H54 (cell line): ENCODE measurements around the gene SUCO.

Experiments used
- DNase-seq: peaks from one replicate; pipeline ENCODE4 v3.0.0; 2011; ENCODE audit warnings: low spot score, mixed read lengths; ENCODE audit not compliant: insufficient read length
- FAIRE-seq: peaks from 3 replicates; lab custom pipeline; 2011; peaks lifted over from hg19 to GRCh38; lab: Jason Lieb, UNC
- POLR2A ChIP-seq: IDR thresholded peaks from 2 replicates; pipeline ENCODE4 v1.6.1; 2011; ENCODE audit warnings: low read depth, mild to moderate bottlenecking, low read length

The SUCO gene

DNA sequence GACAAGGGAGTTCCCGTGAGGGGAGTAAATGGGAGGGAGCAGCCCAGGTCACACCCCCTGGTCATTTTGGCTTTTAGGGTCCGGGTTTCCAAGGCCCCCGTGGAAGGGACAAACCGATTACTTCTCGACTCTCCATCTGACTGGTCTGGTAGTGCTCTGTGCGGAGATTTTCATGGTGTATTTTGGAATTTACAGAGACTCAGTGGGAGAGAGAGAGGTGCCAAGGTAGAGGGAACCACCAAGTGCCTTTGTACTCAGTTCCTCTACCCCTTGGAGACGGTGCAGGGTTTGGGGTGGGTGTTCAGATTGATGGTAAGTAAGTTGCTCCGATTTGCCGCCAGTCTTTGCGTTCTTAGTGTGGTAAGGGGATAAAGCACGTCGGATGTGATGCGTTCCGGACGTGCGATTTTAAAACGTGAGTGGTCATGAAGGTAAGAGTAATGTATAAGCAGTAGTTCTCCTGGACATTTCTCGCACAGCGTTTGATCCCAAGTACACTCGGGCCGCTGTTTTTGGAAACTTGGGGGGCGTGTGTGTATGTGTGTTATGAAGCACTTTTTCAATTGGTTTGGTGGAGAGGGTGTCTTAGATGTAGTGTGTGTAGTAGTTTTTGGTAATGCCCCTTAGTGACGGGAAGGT lies 682 bp downstream of the SUCO start:
- DNase-seq (peak; percentile 20), FAIRE-seq (no peak)
- no peak for TF ChIP-seq POLR2A

DNA sequence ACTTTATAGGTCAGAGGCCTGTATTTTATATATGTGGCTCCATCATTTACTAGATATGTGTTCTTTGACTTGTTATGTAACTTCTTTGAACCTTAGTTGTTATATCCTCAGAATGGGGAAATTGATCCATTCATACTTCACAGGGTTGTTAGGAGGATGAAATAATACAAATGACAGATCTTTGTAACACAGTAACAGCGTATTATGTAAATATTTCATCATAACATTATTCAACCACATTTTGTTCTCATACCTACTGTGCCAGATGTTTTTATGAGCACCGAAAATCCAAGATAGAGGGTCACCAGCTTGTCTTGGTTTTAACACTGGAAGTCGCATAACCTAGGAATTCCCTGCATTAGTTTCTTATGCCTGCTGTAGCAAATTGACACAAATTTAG lies 3.3 kb downstream of the SUCO start:
- no peak for DNase-seq
- no peak for FAIRE-seq
- no peak for TF ChIP-seq POLR2A

DNA sequence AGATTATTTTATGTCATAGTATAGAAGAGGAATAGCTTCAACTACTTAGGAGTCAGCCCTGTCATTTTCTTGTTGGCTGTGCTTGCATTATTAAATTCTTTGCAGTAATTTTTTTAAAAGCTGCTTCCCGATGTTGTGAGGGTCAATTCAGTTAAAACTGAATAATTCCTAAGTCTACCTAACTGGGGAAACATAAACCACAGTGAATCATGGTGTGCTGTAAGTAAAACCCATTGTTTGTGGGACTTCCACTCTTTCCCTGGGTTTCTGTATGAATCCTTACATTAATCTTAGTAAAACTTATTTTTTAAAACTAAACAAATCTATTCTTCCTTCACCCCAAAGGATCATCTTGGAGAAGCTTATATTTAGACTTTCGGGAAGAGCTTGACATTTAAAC lies 4.4 kb downstream of the SUCO start:
- DNase-seq (no peak), FAIRE-seq (no peak)
- no peak for TF ChIP-seq POLR2A

DNA sequence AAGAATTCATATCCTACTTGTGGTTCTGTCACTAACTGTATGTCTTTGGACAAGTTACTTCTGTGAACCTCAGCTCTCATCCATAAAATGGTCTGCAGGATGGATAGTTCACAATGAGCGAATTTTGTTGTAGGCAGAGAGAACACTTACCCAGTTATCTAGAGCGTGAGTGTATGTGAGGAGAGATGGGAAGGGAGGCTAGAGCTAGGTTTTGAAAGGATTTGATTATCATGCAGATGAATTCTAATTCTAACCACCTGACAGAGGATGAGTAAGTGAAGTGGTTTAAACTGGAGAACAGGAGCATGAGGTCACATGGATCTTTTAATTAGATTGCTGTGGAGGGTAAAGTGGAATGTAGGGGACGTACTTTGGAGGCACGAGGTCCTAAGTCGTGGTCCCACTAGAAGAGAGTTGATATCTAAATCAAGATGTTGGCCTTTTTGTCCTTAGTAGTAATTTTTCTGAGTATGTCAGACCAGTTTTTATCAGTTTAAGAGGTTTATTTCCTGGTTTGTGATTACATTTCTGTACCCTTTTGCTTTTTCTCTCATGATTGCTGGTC lies 5.0 kb downstream of the SUCO start:
- FAIRE-seq (no peak), DNase-seq (no peak)
- no peak for TF ChIP-seq POLR2A

DNA sequence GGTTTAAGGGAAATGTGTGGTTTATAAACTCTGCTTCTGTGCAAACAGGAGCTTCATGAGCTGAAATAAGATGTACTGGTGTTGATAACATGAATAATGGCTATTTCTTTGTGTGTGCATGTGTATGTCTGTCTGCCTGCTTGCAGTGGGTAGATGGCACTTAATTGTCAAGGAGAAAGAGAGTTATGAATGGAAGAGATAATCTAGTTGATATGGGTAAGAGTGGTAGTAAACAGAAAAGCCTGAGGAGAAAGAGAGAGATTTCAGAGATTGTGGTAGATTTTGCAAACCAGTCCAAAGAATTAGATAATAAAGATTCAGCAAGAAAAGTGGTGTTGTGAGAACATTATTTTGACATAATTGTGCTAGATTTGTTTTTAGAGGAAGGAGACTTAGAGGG lies 7.7 kb downstream of the SUCO start:
- peak; percentile 65 for FAIRE-seq
- no peak for TF ChIP-seq POLR2A
- no peak for DNase-seq

DNA sequence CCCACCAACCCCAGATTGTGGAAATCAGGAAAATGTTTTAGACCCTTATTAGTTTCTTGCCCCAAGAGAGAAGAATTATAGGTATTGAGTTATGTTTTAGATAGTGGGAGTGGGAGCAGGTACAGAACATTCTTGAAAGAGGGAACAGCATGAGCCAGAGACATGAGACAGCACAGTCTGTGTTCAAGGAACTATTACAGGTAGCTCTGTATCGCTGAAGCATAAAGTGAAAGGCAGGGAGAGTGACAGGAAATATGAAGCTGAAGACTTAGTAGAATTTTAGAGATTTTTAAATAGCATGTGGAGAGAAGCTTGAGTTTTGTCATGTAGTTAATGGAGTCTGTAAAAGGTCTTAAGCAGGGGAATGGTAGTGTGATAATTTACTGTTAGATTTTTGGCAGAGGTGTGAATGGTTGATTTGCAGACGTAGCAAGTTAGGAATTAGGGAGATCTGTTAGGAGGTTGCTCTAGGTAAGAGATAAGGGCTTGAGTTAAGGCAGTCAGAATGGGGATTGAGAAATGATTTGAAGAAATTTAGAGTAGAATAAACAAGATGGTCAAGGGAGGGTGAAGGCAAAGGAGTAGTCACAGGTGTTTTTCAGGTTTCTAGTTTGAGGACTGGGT lies 11.6 kb downstream of the SUCO start:
- no peak for DNase-seq
- TF ChIP-seq POLR2A = no peak
- FAIRE-seq = no peak

DNA sequence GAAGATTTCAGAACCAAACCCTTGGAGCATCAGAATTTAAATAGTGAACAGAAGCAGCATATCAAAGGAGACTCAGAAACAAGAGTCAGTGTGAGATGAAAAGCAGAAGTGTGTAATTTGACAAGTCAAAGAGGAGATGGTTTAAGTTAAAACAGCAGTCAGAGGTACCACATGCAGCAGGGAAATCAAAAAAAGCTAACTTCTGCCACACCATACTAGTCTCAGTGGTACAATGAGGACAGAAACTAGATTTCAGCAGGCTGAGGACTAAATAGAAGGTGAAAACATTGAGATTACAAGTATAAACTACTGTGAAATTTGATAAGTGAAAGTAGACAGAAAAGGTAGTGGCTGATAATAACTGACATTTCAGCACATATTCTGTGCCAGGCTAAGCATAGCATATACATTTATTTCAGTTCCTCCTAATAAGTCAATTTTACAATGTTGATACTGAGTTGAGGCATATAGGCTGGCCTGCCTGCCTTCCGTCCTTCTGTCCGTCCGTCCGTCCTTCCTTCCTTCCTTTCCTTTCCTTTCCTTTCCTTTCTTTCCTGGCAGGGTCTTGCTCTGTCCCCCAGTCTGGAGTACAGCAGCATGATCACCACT lies 12.6 kb downstream of the SUCO start:
- DNase-seq (no peak), FAIRE-seq (no peak)
- TF ChIP-seq POLR2A = no peak

DNA sequence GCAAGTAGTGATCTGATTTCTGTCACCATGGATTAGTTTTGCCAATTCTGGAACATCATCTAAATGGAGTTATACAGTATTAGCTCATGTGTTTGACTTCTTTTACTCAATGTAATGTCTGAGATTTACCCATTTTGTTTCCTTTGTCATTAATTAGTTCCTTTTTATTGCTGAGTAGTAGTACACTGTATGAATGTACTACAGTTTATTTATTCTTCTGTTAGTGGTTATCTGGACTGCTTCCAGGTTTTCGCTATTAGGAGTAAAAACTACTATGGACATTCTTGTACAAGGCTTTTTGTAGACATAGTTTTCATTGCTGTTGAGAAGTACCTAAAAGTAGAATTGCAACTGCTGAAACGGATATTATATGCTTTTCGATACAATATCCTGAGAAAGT lies 14.1 kb downstream of the SUCO start:
- no peak for TF ChIP-seq POLR2A
- no peak for DNase-seq

DNA sequence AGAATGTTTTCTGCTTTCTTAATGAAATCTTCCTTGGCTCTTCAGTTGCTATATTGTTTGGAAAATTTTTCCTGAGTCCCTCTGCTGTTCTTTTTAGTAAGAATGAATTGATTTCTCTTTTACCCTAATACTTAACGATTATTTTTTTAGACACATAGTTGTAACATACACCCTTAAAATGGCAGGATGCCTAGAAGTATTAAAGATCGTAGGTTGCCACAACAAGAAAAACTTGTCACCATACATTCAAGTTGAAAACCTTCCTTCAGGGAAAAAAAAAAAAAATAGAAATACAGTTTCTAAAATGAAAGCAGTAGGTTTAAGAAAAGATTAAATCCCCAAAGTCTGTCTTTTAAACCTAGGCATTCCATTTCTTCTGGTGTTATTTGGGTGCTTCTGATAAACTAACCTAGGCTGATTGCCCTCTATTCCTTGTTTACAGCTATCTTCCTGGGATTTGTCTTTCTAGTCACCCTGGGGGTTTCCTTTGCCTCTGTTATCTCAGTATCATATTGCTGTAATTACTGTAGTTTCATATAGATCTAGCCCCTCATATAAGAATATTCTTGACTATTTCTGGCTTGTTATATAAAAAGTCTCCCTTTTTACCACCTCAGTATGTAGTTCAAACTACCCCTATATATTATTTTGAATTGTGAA lies 16.8 kb downstream of the SUCO start:
- no peak for TF ChIP-seq POLR2A
- peak; percentile 61 for FAIRE-seq
- no peak for DNase-seq

More for the DNA sequence above, 14.1 kb downstream of the SUCO start:
- FAIRE-seq = peak; percentile 68

DNA sequence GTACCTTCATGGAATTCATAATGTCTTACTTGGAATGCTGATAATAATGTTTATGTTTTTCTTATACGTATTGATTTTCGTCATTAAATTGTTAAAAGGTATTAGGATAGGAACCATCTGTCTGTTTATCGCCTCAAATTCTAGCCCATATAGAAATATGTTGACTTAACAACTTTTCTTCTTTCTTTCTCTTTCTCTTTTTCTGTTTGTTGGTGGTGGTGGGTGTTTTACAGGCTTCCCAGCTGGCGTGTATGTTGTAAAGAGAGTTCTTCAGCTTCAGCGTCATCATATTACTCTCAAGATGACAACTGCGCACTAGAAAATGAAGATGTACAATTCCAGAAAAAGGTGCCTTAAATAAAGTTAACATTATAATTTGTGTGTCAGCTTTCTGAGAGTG lies 18.3 kb downstream of the SUCO start:
- FAIRE-seq (no peak), DNase-seq (no peak)
- no peak for TF ChIP-seq POLR2A

DNA sequence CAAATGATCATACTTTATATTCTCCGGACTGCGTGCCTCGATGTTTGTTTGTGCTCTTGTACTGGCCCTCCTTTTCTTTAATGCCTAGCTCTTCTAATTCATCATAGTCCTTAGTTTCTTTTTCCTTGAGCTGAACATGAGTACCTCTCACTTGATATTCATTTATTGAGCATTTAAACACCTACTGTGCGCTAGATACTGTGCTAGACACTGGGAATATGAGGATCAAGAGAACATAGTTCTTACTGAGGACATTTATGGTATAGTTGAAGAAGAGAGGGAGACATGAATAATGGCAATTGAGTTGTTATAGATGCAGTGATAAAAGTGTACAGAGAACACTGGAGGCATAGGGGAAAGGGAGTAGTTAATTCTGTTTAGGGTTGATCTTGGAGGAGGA lies 22.0 kb downstream of the SUCO start:
- FAIRE-seq (no peak), DNase-seq (no peak)
- TF ChIP-seq POLR2A = no peak

DNA sequence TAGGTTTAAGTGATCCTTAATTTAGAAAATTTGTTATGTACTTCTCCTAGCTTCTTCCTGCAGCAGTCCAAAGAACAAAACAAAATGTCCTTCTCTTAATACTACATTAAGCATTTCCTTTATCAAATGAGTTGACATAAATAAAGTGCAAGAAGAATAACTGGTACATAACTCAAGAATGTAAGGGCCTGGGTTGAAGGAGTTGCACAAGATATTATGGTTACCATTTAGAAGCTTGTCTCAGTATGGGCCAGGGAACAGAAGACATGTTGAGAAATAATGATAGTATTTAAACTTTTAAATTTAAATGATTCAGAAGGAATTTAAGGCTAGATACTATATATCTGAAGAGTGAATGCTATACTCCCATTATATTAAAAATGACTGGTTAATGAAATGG lies 23.5 kb downstream of the SUCO start:
- no peak for TF ChIP-seq POLR2A
- FAIRE-seq (no peak), DNase-seq (no peak)

DNA sequence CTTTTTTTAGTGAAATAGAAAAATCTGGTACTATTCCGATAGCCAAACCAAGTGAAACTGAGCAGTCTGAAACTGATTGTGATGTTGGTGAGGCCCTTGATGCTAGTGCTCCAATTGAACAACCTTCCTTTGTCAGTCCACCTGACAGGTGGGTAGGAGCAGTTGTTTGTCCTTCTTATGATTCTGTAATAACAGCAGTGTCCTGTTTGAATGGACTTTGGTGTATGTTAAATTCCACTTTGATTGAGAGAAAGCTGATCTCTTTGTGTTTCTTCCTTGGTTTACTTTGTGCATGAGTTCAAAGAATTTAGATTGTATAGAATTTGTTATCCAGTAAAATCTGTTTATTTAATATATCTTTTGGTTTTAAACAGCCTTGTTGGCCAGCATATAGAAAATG lies 24.3 kb downstream of the SUCO start:
- no peak for TF ChIP-seq POLR2A
- no peak for DNase-seq
- FAIRE-seq = no peak

DNA sequence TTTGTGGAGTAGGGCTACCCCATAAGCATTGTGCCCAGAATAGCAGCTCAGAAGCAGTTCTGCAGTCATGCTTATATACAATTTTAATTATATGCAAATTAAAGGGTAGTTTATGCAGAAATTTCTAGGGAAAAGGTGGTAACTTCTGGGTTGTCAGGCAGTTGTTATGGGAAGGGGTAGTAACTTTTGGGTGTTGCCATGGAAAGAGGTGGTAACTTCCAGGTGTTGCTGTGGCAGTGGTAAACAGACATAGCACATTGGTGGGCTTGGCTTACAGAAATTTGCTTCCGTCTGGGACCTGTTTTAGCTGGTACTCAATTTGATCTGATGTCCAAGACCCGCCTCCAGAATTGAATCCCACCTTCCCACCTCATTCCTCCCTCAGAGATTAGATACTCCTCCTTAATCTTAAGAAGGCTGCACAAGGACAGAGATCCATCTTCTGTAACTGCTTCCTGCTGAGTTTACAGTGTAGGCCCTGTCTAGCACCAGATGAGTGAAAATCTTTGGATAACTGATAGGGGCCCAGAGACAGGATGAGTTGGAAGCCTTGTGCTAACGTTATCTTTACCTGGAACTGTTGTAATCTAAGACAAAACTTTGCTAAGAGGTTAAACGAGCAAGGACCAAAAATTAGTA lies 26.7 kb downstream of the SUCO start:
- TF ChIP-seq POLR2A = no peak
- FAIRE-seq = no peak
- DNase-seq = no peak

DNA sequence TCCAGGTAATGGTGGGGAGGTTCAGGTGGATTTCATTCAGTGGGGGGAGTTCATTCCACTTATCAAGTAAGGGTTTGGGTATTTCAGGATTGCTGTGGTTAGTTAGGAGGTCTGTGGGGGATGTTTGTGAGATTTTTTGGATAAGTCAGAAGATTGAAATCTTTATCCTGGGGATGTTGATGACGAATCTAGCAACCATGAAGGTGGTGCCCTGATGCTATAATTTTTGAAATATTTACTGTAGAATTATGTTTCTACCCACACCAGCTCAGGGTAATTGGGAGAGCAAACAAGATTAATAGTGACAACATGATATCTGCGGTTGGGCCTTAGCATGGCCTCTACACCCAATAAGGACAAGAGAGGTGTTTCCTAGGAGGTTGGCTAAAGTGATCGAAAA lies 28.3 kb downstream of the SUCO start:
- FAIRE-seq = no peak
- DNase-seq = no peak
- TF ChIP-seq POLR2A = no peak
